NCI-H2029 treated with DMSO at 0.1 percent for 48 hours (cell line): ENCODE measurements around the gene NAXE.
"Not testable (repeated sequence)": the region's sequence is repeated elsewhere in the genome, so short reads cannot be mapped to it uniquely, and the experiment has no call there.

Experiments
- DNase-seq: peaks from one replicate; lab custom pipeline; 2025; lab: John Stamatoyannopoulos, UW

NAXE gene

DNA sequence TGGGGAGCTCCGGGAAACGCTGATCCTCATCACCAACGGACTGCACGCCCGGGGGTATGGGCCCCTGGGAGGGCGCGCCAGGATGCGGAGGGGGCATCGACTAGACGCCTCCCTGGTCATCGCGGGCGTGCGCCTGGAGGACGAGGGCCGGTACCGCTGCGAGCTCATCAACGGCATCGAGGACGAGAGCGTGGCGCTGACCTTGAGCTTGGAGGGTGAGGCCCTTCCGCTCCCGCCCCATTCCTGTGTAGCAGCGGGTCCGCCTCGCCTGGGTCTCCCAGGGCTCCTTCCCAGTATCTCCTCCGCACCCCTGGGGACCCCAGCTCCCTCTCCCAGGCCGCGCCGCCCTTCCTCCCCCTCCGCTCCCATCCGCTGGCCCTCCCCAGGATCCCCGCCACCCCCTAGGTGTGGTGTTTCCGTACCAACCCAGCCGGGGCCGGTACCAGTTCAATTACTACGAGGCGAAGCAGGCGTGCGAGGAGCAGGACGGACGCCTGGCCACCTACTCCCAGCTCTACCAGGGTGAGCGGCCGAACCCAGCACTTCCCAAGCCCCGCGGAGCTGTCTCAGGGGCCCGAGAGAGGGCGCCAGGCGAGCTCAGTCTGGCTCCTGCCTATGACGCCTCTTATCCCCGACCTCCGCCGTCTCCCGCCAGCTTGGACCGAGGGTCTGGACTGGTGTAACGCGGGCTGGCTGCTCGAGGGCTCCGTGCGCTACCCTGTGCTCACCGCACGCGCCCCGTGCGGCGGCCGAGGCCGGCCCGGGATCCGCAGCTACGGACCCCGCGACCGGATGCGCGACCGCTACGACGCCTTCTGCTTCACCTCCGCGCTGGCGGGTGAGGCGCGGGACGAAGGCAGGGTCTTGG, 32.6 kb downstream of the NAXE start:
- no peak for DNase-seq

DNA sequence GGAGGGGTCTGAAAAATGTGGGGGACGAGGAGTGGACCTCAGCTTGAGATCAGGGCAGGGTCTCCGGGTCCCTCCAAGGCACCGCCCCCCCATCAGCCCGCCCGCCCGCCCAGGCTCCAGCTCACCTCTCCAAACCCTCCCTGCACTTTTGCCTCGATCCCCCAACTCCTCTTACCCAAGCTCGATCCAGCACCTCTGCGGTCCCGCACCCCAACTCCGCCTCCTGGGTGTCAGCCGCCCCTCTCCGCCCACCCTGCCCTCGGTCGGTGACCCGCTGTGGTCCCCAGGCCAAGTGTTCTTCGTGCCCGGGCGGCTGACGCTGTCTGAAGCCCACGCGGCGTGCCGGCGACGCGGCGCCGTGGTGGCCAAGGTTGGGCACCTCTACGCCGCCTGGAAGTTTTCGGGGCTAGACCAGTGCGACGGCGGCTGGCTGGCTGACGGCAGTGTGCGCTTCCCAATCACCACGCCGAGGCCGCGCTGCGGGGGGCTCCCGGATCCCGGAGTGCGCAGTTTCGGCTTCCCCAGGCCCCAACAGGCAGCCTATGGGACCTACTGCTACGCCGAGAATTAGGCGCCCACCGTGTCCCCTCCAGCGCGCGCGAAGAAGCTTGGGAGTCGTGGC, 33.3 kb downstream of the NAXE start:
- no peak for DNase-seq

GRCh38 chr1:156625436-156626078, 34.0 kb downstream of the NAXE start:
- no peak for DNase-seq

GRCh38 chr1:156626079-156626438, 34.5 kb downstream of the NAXE start:
- DNase-seq, result no peak

DNA sequence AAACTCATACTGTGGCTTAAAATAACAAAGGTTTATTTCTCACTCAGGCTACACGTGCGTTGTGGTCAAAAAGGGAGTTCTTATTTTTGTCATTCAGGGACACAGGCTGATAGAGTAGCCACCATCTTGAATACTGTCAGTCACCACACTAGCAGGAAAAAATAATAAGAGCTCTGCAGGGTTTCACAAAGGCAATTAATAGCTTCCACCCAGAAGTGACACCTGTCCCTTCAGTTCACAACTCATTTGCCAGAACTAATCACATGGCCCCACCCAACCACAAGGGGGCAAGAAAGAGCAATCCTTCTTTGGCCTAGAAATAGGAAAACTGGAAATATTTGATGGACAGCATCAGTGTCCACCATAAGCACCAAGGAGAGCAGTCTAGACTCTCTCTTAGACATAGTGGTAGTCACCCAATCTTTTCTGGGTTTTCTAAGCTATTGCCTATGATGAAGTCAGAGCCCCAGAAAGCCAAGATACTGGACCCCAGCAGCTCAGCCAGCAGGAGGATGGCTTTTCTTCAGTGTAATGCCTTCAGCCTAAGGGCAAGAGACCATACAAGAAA, 35.8 kb downstream of the NAXE start:
- DNase-seq, result no peak

GRCh38 chr1:156629823-156630449, 38.4 kb downstream of the NAXE start:
- DNase-seq, result no peak

DNA sequence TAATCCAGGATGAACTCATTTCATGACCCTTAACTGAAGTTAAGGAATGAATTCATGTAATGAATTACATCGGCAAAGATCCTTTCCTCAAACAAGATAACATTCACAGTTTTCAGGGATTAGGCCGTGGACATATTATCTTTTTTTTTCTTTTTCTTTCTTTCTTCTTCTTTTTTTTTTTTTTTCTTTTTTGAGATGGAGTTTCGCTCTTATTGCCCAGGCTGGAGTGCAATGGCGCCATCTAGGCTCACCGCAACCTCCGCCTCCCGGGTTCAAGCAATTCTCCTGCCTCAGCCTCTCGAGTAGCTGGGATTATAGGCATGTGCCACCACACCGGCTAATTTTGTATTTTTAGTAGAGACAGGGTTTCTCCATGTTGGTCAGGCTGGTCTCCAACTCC, 39.6 kb downstream of the NAXE start:
- not testable (repeated sequence) for DNase-seq

GRCh38 chr1:156632355-156632754, 40.8 kb downstream of the NAXE start:
- no peak for DNase-seq

GRCh38 chr1:156638189-156638985, 46.8 kb downstream of the NAXE start:
- DNase-seq, result no peak

DNA sequence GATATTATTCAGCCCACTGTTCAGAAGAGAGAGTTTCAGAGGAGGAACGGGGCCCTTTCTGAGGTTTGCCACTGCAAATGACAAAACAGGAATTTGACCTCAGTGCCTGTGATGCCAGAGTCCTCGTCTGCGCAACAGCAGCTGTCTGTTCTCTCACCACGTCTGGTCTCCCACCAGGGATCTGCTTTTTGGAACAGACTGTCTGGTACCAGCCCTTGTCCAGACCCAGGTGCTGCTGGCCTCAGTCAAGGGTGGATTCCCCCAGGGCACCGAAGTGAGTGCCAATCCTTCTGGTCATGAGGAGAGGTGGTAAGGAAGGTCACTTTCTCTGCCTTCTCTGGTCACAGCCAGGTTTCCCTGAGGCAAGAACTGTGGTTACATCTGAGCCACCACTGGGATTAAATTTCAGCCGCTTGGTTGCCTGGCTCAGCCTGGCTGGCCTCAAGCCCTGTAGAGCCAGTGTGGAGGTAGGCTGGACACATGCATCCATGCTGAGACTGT, 48.1 kb downstream of the NAXE start:
- DNase-seq, result no peak

GRCh38 chr1:156640842-156641706, 49.5 kb downstream of the NAXE start:
- no peak for DNase-seq

- no peak for DNase-seq
Measured at GRCh38 chr1:156641761-156642264, 50.2 kb downstream of the NAXE start, which contains the start of gene BCAN. TSS of gene BCAN (plus strand) at chr1:156642117. CDS start at chr1:156646055, 3,938 bp downstream.

DNA sequence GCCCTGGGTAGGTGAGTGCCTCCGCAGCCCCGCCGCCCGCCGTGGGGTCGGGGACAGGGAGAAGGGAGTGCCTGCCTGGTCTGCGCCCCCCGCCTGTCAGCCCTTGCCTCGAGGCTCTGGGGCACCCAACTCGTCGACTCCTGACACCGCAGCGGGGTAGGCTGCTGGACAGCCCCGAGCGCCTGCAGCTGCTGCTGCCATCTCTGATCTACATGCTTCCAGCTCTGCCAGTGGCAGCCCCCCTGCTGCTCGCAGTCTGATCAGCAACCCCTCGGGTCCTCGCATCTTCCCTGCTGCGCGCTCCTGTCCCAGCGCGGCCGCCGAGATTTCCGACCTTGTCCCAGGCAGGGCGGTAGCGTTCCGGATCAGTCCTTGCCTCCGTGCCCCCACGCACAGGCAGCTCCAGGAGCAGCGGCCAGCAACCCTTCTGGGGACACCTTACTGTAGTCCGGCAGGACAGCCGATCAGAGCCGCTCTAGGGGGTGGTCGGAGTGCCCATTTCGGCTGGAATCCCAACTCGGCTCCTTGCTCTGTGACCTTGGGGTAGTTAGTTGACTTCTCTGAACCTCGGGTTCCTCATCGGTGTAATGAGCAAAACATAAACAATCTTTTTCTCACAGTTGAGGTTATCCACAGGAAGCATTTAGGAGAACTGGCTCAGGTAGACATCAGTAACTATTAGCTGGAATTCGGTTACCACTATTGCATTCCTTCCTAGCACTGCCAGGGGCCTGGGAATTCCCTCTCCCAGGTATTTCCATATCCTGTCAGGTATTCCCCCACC, 50.9 kb downstream of the NAXE start:
- DNase-seq, result no peak

- DNase-seq, result no peak
Measured at GRCh38 chr1:156643049-156643777, 51.6 kb downstream of the NAXE start.

DNA sequence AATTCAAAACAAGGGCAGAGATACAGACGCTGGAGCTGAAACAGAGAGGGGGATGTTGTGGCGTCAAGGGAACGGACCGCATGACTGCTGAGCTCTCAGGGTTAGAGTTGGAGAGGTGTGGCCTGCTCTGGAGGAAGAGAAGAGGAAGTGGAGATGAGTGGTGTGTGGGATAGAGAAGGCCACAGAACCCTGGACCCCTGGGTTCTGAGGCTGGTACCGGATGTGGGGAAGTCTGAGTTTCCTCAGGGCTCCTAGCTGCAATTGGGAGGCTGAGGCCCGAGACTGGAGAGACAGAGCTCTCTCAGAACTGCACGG, 52.2 kb downstream of the NAXE start:
- no peak for DNase-seq
